Measurements from ENCODE around the gene SPATA4. TPM values are rescaled to one million over a fixed set of nuclear protein-coding genes. Genes with fewer than 3 reads are reported as not detected.

The SPATA4 gene
- total RNA-seq, 1 donor from 2014 or later: not detected

GRCh38 chr4:176236946-176237345, 41.6 kb upstream of the SPATA4 start:
- Histone ChIP-seq H3K4me3 (no peak overlapping the region), H3K36me3 (no peaks in the 10 kb centered on the region), H3K27me3 (no peaks in the 10 kb centered on the region), H3K27ac (no peak overlapping the region), H3K4me1 (no peaks in the 10 kb centered on the region), H3K9me3 (no peaks in the 10 kb centered on the region)
- TF ChIP-seq POLR2A (IDR thresholded peaks at IDR 0.05) (no peak), POLR2AphosphoS5 (IDR thresholded peaks at IDR 0.05; ENCODE audit: insufficient read depth in 1 of 2, low read depth in 1 of 2) (no peak)
- TF ChIP-seq, protein P1, sequence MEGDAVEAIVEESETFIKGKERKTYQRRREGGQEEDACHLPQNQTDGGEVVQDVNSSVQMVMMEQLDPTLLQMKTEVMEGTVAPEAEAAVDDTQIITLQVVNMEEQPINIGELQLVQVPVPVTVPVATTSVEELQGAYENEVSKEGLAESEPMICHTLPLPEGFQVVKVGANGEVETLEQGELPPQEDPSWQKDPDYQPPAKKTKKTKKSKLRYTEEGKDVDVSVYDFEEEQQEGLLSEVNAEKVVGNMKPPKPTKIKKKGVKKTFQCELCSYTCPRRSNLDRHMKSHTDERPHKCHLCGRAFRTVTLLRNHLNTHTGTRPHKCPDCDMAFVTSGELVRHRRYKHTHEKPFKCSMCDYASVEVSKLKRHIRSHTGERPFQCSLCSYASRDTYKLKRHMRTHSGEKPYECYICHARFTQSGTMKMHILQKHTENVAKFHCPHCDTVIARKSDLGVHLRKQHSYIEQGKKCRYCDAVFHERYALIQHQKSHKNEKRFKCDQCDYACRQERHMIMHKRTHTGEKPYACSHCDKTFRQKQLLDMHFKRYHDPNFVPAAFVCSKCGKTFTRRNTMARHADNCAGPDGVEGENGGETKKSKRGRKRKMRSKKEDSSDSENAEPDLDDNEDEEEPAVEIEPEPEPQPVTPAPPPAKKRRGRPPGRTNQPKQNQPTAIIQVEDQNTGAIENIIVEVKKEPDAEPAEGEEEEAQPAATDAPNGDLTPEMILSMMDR (IDR thresholded peaks at IDR 0.05): no peak
- intact Hi-C loops (cut with DNase I): loop anchor here (2.0 kb wide), 1 partner anchor 50 kb away; no protein-coding TSS in a partner anchor
- no peak for DNase-seq (ENCODE audit: extremely low spot score in 2 of 2)

DNA sequence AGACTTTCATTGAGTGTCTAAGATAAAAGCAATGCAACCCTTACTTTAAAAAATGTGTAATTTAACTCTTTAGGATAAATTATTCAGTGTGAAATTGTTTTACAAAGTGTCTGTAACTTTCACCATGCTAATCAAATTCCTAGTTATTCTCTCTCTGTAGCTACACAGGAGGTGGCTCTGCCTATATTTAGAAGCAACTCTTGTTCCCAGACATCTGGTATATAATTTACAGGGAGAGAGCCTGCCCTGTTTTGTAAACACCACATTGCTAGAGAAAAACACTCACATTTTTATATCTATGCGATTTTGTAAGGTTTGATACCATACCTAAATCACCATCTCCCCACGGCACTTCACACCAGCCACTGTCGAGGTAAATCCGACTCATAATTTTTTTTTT, 35.5 kb upstream of the SPATA4 start:
- Histone ChIP-seq H3K4me1 (no peaks in the 10 kb centered on the region), H3K27me3 (no peaks in the 10 kb centered on the region), H3K4me3 (no peak overlapping the region), H3K9me3 (no peaks in the 10 kb centered on the region), H3K36me3 (no peaks in the 10 kb centered on the region), H3K27ac (no peak overlapping the region)
- intact Hi-C loops (cut with DNase I): no loop called here
- TF ChIP-seq POLR2A (IDR thresholded peaks at IDR 0.05) (no peak), POLR2AphosphoS5 (IDR thresholded peaks at IDR 0.05; ENCODE audit: insufficient read depth in 1 of 2, low read depth in 1 of 2) (no peak)
- TF ChIP-seq, protein P1 (IDR thresholded peaks at IDR 0.05): no peak
- no peak for DNase-seq (ENCODE audit: extremely low spot score in 2 of 2)

GRCh38 chr4:176229645-176230044, 34.3 kb upstream of the SPATA4 start:
- no peaks in the 10 kb centered on the region for H3K9me3 ChIP-seq
- no peak overlapping the region for H3K4me3 ChIP-seq
- intact Hi-C loops (cut with DNase I): no loop called here
- no peak overlapping the region for H3K27ac ChIP-seq
- no peaks in the 10 kb centered on the region for H3K4me1 ChIP-seq
- TF ChIP-seq, protein P1 (IDR thresholded peaks at IDR 0.05): no peak
- no peak for TF ChIP-seq POLR2A (IDR thresholded peaks at IDR 0.05)
- no peak for TF ChIP-seq POLR2AphosphoS5 (IDR thresholded peaks at IDR 0.05; ENCODE audit: insufficient read depth in 1 of 2, low read depth in 1 of 2)
- no peaks in the 10 kb centered on the region for H3K36me3 ChIP-seq
- no peak for DNase-seq (ENCODE audit: extremely low spot score in 2 of 2)
- no peaks in the 10 kb centered on the region for H3K27me3 ChIP-seq

GRCh38 chr4:176226736-176227135, 31.4 kb upstream of the SPATA4 start:
- TF ChIP-seq POLR2AphosphoS5 (IDR thresholded peaks at IDR 0.05; ENCODE audit: insufficient read depth in 1 of 2, low read depth in 1 of 2) (no peak), POLR2A (IDR thresholded peaks at IDR 0.05) (no peak)
- TF ChIP-seq, protein P1 (IDR thresholded peaks at IDR 0.05): no peak
- H3K9me3 ChIP-seq: no peaks in the 10 kb centered on the region
- H3K4me3 ChIP-seq: no peak overlapping the region
- no peaks in the 10 kb centered on the region for H3K4me1 ChIP-seq
- no peaks in the 10 kb centered on the region for H3K36me3 ChIP-seq
- intact Hi-C loops (cut with DNase I): no loop called here
- no peak overlapping the region for H3K27ac ChIP-seq
- DNase-seq (ENCODE audit: extremely low spot score in 2 of 2): no peak
- no peaks in the 10 kb centered on the region for H3K27me3 ChIP-seq

DNA sequence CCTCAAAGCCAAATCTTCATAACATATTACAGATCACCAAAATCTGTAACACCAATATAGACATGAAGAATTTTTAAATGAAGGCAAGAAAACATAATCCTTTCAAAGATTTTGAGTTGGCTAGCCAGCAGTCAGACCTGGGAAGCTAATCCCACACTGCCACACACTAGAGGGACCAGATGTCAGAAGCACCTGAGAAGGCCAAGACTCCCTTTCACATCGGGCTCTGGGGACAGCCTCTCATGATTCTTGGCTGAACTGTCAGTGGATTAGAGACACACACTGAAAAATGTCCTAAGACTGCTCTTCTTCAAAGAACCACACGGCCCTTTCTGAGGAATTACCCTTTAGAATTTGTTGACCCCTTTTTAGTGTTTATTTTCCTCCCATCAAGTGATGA, 28.2 kb upstream of the SPATA4 start:
- Histone ChIP-seq H3K27me3 (no peaks in the 10 kb centered on the region), H3K27ac (no peak overlapping the region), H3K4me1 (no peaks in the 10 kb centered on the region), H3K9me3 (no peaks in the 10 kb centered on the region), H3K36me3 (no peaks in the 10 kb centered on the region), H3K4me3 (no peak overlapping the region)
- DNase-seq (ENCODE audit: extremely low spot score in 2 of 2): no peak
- intact Hi-C loops (cut with DNase I): no loop called here
- TF ChIP-seq POLR2AphosphoS5 (IDR thresholded peaks at IDR 0.05; ENCODE audit: insufficient read depth in 1 of 2, low read depth in 1 of 2): no peak

Measured in vagina (tissue), 2 donors.